ENCODE measurements around the gene TADA2B. TPM values are rescaled to one million over a fixed set of nuclear protein-coding genes. Genes with fewer than 3 reads are reported as not detected.

TADA2B gene
- total and polyA plus RNA-seq, 9 of the 15 experiments (the other 6 are each of a cell fraction or from before 2014, with no cell fraction given): 0.55 to 12.2 (median 7.5) TPM

GRCh38 chr4:7031558-7032449, 11.4 kb upstream of the TADA2B start:
- peak; percentile 100 for FAIRE-seq
- peaks cover 64% of the 10 kb centered on the region for H3K36me3 ChIP-seq (ENCODE audit: control insufficient read depth, insufficient read depth, low read length)
- no peaks in the 10 kb centered on the region for H3K9me3 ChIP-seq (replicated peaks; ENCODE audit: control insufficient read depth, insufficient read depth, low read depth, low read length)
- ATAC-seq: peak; percentile 94
- peaks cover 14 to 35% of the 10 kb centered on the region in 2 experiments for H3K4me1 ChIP-seq (replicated peaks in 1 of 2; ENCODE audit: control insufficient read depth in 2 of 2, insufficient read depth in 2 of 2, low read length in 2 of 2)
- H3K9me1 ChIP-seq (ENCODE audit: control insufficient read depth, insufficient read depth, low read length): peaks cover 3% of the 10 kb centered on the region
- POLR2A ChIA-PET: interaction anchor here (0.6 to 1.2 kb wide), 5 partner anchors 11 to 299 kb away, joined by 3 read pairs; partner anchors contain the start of gene GRPEL1
- peak; percentile 87 to 93 (median 90) for DNase-seq (ENCODE audit: extremely low read depth in 1 of 4, low spot score in 3 of 4)
- BruUV-seq (replicated peaks): no TSS peak
- peak overlapping the region; percentile 55 for H3K4me2 ChIP-seq (ENCODE audit: insufficient read depth, low read length)
- H3K9ac ChIP-seq (ENCODE audit: insufficient read depth in 1 of 2, low read depth in 2 of 2, low read length in 2 of 2): peak overlapping the region; percentile 45 to 76; a peak in 3 of 4 replicates
- in situ Hi-C loops (cut with MboI) (no loop called here), intact Hi-C loops (cut with micrococcal nuclease) (loop anchor here (1.0 kb wide), 1 partner anchor 36 kb away; the partner anchor contains the start of gene GRPEL1)
- CTCF ChIA-PET (ENCODE audit: low intra/inter-chr PET ratio): no interaction called here
- peak overlapping the region; percentile 80 for H3K27ac ChIP-seq (ENCODE audit: extremely low read depth, low read depth, low read length)
- H4K20me1 ChIP-seq (replicated peaks; ENCODE audit: control insufficient read depth, insufficient read depth, low read length): no peaks in the 10 kb centered on the region
- peak overlapping the region; percentile 63 for H2AFZ ChIP-seq (ENCODE audit: low read depth, low read length)
- 33% methylated on average over 34 of the region's 35 CpGs for WGBS (ENCODE audit: insufficient coverage, low coverage, missing lambda C conversion rate)
- H3K27me3 ChIP-seq (ENCODE audit: control insufficient read depth in 2 of 2, insufficient read depth in 2 of 2, low read length in 2 of 2): no peaks in the 10 kb centered on the region
- no peaks in the 10 kb centered on the region for H3K79me2 ChIP-seq (ENCODE audit: control insufficient read depth, insufficient read depth, low read length)
- no peak overlapping the region for H3K4me3 ChIP-seq
- peak; percentile 59 for TF ChIP-seq ZBTB33 (CRISPR knock-in tag; IDR thresholded peaks at IDR 0.05)
- TF ChIP-seq ETV1 (tag; conservative IDR thresholded peaks at IDR 0.05; ENCODE audit: low read depth): peak; percentile 61
- TF ChIP-seq KLF16 (IDR thresholded peaks at IDR 0.05): peak; percentile 74
- 0 out of 4 replicates have a peak, but pooled peaks of 1 of the 2 experiments have one; percentile 56 for TF ChIP-seq UBTF (IDR thresholded peaks at IDR 0.05; ENCODE audit: borderline replicate concordance in 1 of 2, low read depth in 2 of 2, low read length in 2 of 2)
- TF ChIP-seq ZKSCAN8 (CRISPR knock-in tag; IDR thresholded peaks at IDR 0.05): no peak
- TF ChIP-seq TFAP4 (CRISPR knock-in tag; IDR thresholded peaks at IDR 0.05; ENCODE audit: borderline replicate concordance): peak; percentile 67; the same call in 1 of the 2 replicates
- peak; percentile 80 for TF ChIP-seq FOXM1 (IDR thresholded peaks at IDR 0.05; ENCODE audit: low read depth)
- TF ChIP-seq FOXM1 (CRISPR knock-in tag; IDR thresholded peaks at IDR 0.05; ENCODE audit: low read depth): no peak
- no peak for TF ChIP-seq PRPF4 (IDR thresholded peaks at IDR 0.05; ENCODE audit: insufficient read depth, low read depth, low read length, poor library complexity, severe bottlenecking)
- TF ChIP-seq NFE2L1 (tag; IDR thresholded peaks at IDR 0.05; ENCODE audit: borderline replicate concordance, low read depth): peak; percentile 83
- TF ChIP-seq SMARCC2 (IDR thresholded peaks at IDR 0.05; ENCODE audit: low read depth): peak; percentile 68; the same call in 1 of the 2 replicates
- TF ChIP-seq BDP1 (IDR thresholded peaks at IDR 0.05; ENCODE audit: insufficient read depth, insufficient read length): no peak

All from K562 (cell line).